MM.1S (cell line): ENCODE data around the gene C9orf153.

Source experiments
- DNase-seq: peaks from one replicate; pipeline ENCODE4 v3.0.0-alpha.2; 2015
- H2AFZ ChIP-seq: fragments of 300-600 bp; sonication (generic); 2 replicates; pipeline ENCODE4 v1.6.0; 2016; ENCODE audit warnings: antibody characterized with exemption, low read length
- H3F3A ChIP-seq: fragments of 300-600 bp; sonication (generic); 2 replicates; pipeline ENCODE4 v1.6.1; 2016; ENCODE audit warnings: mild to moderate bottlenecking, antibody characterized with exemption, low read length, moderate library complexity, mixed read lengths; ENCODE audit not compliant: insufficient read depth
- H3K27ac ChIP-seq: fragments of 300-600 bp; sonication (generic); 2 replicates; pipeline ENCODE4 v1.5.1; 2016; ENCODE audit warnings: mild to moderate bottlenecking, low read length
- H3K27me3 ChIP-seq: fragments of 300-600 bp; sonication (generic); replicated peaks from 2 replicates; pipeline ENCODE4 v1.6.0; 2016; ENCODE audit warnings: low read length; ENCODE audit not compliant: insufficient read depth
- H3K36me3 ChIP-seq: fragments of 300-600 bp; sonication (generic); replicated peaks from 2 replicates; pipeline ENCODE4 v1.6.1; 2016; ENCODE audit warnings: mild to moderate bottlenecking, low read length, mixed read lengths; ENCODE audit not compliant: insufficient read depth
- H3K4me1 ChIP-seq: fragments of 300-600 bp; sonication (generic); 2 replicates; pipeline ENCODE4 v1.6.1; 2016; ENCODE audit warnings: low read length, mixed read lengths
- H3K4me2 ChIP-seq: fragments of 300-600 bp; sonication (generic); 2 replicates; pipeline ENCODE4 v1.6.0; 2016; ENCODE audit warnings: low read depth, low read length
- H3K4me3 ChIP-seq: fragments of 300-600 bp; sonication (generic); 2 replicates; pipeline ENCODE4 v1.5.1; 2016; ENCODE audit warnings: low read length, mixed read lengths
- H3K79me2 ChIP-seq: fragments of 300-600 bp; sonication (generic); 2 replicates; pipeline ENCODE4 v1.6.1; 2016; ENCODE audit warnings: mixed run types, low read length, mixed read lengths
- H3K9ac ChIP-seq: fragments of 300-600 bp; sonication (generic); 2 replicates; pipeline ENCODE4 v1.6.1; 2016; ENCODE audit warnings: low read length, mixed read lengths
- H3K9me2 ChIP-seq: fragments of 300-600 bp; sonication (generic); replicated peaks from 2 replicates; pipeline ENCODE4 v1.6.1; 2016; ENCODE audit warnings: mild to moderate bottlenecking, low read length, mixed read lengths; ENCODE audit not compliant: insufficient read depth
- H3K9me3 ChIP-seq: fragments of 300-600 bp; sonication (generic); replicated peaks from 2 replicates; pipeline ENCODE4 v1.6.1; 2016; ENCODE audit warnings: mild to moderate bottlenecking, low read length, mixed read lengths; ENCODE audit not compliant: insufficient read depth
- H4K20me1 ChIP-seq: fragments of 300-600 bp; sonication (generic); 2 replicates; pipeline ENCODE4 v1.6.1; 2016; ENCODE audit warnings: mild to moderate bottlenecking, low read length, moderate library complexity, mixed read lengths; ENCODE audit not compliant: insufficient read depth
- CTCF ChIP-seq: fragments of 300-600 bp; sonication (generic); IDR thresholded peaks from 2 replicates; pipeline ENCODE4 v1.5.1; 2016; ENCODE audit warnings: antibody characterized with exemption, low read length, mixed read lengths
- EZH2 ChIP-seq: fragments of 300-600 bp; sonication (generic); optimal IDR thresholded peaks from 2 replicates; pipeline ENCODE3; 2017; ENCODE audit warnings: low read depth, mild to moderate bottlenecking, antibody characterized with exemption, low read length, mixed read lengths
- EZH2phosphoT487 ChIP-seq: fragments of 300-600 bp; sonication (generic); IDR thresholded peaks from 2 replicates; pipeline ENCODE4 v1.6.1; 2018; ENCODE audit warnings: antibody characterized with exemption, low read length

Gene C9orf153

DNA sequence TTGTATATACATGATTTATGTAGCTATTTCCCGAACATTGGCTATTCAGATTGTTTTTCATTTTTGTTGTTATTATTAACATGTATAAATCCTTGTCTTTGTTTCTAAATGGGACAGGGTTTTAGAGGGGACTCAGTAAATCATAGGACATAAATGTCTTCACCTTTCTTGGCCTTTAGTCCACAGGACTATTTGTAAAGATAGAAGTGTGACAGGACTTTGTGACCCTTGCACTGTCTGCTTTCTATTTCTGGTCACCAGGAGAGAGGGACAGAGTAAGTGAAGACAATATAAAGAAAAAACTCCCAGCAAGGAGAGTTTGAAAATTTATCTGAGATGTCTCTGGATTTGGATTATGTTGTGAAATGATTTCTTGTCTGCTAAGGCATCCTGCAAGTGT is 81.5 kb downstream of the C9orf153 start:
- TF ChIP-seq EZH2: no peak
- no peak for TF ChIP-seq CTCF
- TF ChIP-seq EZH2phosphoT487: no peak
- Histone ChIP-seq H3K36me3 (no peaks in the 10 kb centered on the region), H3K27me3 (no peaks in the 10 kb centered on the region), H3K9me3 (no peaks in the 10 kb centered on the region), H3K79me2 (no peaks in the 10 kb centered on the region), H3K9me2 (no peaks in the 10 kb centered on the region), H3K9ac (no peak overlapping the region), H3K4me2 (no peak overlapping the region), H4K20me1 (no peaks in the 10 kb centered on the region), H2AFZ (no peak overlapping the region), H3K4me3 (no peak overlapping the region), H3K27ac (no peak overlapping the region), H3F3A (no peaks in the 10 kb centered on the region), H3K4me1 (no peaks in the 10 kb centered on the region)
- DNase-seq: no peak

DNA sequence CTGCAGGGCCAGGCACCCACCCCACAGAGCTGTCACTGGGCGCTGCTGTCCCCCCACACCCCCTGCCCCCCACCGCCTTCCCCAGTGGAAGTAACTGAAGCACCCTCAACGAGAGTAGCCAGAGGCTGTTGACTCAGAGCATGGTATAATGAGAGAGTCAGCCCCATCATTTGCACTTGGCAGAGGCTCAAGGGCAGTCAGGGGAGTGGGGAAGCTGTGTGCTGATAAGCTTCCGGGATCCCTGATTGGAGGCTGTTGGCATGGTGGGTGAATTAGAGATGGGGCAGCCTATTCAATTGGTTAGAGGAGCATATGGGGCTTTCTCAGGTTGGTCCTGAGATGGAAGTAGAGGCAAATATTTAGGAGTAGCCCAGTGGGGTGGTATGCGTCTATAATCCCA is 83.0 kb downstream of the C9orf153 start:
- H3K4me3 ChIP-seq: no peak overlapping the region

GRCh38 chr9:86175743-86176456 is 83.6 kb downstream of the C9orf153 start:
- H3K79me2 ChIP-seq: no peaks in the 10 kb centered on the region
- H3K9ac ChIP-seq: no peak overlapping the region
- no peaks in the 10 kb centered on the region for H3K36me3 ChIP-seq
- H3K9me2 ChIP-seq: no peaks in the 10 kb centered on the region
- no peaks in the 10 kb centered on the region for H3F3A ChIP-seq
- H3K4me1 ChIP-seq: no peaks in the 10 kb centered on the region
- no peaks in the 10 kb centered on the region for H3K27me3 ChIP-seq
- H3K4me3 ChIP-seq: no peak overlapping the region
- H4K20me1 ChIP-seq: no peaks in the 10 kb centered on the region
- no peak overlapping the region for H3K4me2 ChIP-seq
- H3K27ac ChIP-seq: no peak overlapping the region
- H2AFZ ChIP-seq: no peak overlapping the region
- TF ChIP-seq EZH2phosphoT487: no peak
- TF ChIP-seq EZH2: no peak
- TF ChIP-seq CTCF: no peak
- no peak for DNase-seq
- H3K9me3 ChIP-seq: no peaks in the 10 kb centered on the region

More for the DNA sequence above, 83.0 kb downstream of the C9orf153 start:
- Histone ChIP-seq H3K9me2 (no peaks in the 10 kb centered on the region), H3K9me3 (no peaks in the 10 kb centered on the region), H2AFZ (no peak overlapping the region), H4K20me1 (no peaks in the 10 kb centered on the region), H3K9ac (no peak overlapping the region), H3K79me2 (no peaks in the 10 kb centered on the region), H3K27ac (no peak overlapping the region), H3K36me3 (no peaks in the 10 kb centered on the region), H3F3A (no peaks in the 10 kb centered on the region), H3K4me1 (no peaks in the 10 kb centered on the region), H3K27me3 (no peaks in the 10 kb centered on the region), H3K4me2 (no peak overlapping the region)
- DNase-seq: no peak
- TF ChIP-seq EZH2: no peak
- TF ChIP-seq EZH2phosphoT487: no peak
- TF ChIP-seq CTCF: no peak
